GM10266 (cell line): ENCODE measurements around the gene TXK.

Experiments
- DNase-seq: peaks from one replicate; pipeline ENCODE4 v3.0.0; 2012; ENCODE audit errors: extremely low spot score
- CTCF ChIP-seq: IDR thresholded peaks from 2 replicates; pipeline ENCODE4 v1.5.1; 2012; ENCODE audit warnings: mild to moderate bottlenecking, low read depth; ENCODE audit not compliant: control insufficient read depth, insufficient read depth; ENCODE audit errors: missing control alignments

Gene TXK

GRCh38 chr4:48064349-48064748, 69.7 kb downstream of the TXK start:
- no peak for TF ChIP-seq CTCF
- DNase-seq = peak; percentile 22

- no peak for TF ChIP-seq CTCF
- no peak for DNase-seq
Measured at GRCh38 chr4:48058617-48059530, 75.2 kb downstream of the TXK start.

GRCh38 chr4:48051078-48051477, 83.0 kb downstream of the TXK start:
- TF ChIP-seq CTCF = no peak
- no peak for DNase-seq

DNA sequence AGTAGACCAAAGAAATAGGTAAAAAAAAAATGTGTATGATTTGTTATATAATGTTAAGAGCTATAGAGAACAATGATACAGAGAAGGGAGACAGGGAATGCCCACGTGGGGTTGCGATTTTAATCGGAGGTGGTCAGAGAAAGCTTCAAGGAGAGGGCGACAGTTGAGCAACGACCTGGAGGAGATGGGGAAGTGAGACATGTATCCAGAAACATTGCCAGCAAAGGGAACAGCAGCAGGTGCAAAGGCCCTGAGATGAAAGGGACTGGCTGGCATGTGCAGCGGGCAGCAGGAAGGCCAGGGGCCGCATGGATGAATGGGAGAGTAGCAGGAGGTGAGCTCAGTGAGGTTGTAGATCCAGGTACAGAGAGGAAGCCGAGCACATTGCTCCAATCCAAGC, 84.6 kb downstream of the TXK start:
- no peak for DNase-seq
- TF ChIP-seq CTCF = no peak

DNA sequence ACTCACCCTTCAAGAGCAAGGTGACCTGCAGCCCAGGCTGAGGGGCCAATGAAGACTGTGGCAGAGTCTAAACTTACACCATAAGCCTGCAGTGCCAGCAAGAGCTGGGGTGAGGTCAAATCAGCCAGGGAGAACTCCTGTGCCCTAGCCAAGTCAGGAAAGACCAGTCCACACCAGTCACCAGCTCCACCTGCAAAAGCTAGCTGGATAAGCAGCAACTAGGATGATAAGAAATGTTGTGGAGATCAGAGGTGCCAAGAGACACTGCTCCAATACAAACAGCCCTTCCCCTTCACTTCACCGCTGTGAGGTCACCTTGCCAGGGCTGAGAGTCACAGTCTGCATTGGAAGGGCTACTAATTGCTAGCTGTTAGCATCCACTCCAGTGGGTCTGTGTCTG, 86.2 kb downstream of the TXK start:
- no peak for TF ChIP-seq CTCF
- no peak for DNase-seq

GRCh38 chr4:48047421-48047844, 86.6 kb downstream of the TXK start:
- DNase-seq = peak; percentile 63
- TF ChIP-seq CTCF = no peak

GRCh38 chr4:48046059-48046458, 88.0 kb downstream of the TXK start:
- TF ChIP-seq CTCF = no peak
- DNase-seq = no peak
